ENCODE results near the gene RND2.
"Not testable (repeated sequence)": the region's sequence is repeated elsewhere in the genome, so short reads cannot be mapped to it uniquely, and the experiment has no call there.

Gene RND2

GRCh38 chr17:43044024-43044423, 19.0 kb downstream of the RND2 start:
- no peak overlapping the region for H3K27ac ChIP-seq
- TF ChIP-seq CTCF (conservative IDR thresholded peaks at IDR 0.05) (no peak), ZFX (IDR thresholded peaks at IDR 0.05) (no peak)

GRCh38 chr17:43051969-43052368, 26.9 kb downstream of the RND2 start:
- H3K27ac ChIP-seq: no peak overlapping the region
- no peak for TF ChIP-seq ZFX (IDR thresholded peaks at IDR 0.05)
- TF ChIP-seq CTCF (conservative IDR thresholded peaks at IDR 0.05): no peak

GRCh38 chr17:43053008-43053407, 28.0 kb downstream of the RND2 start:
- not testable (repeated sequence) for H3K27ac ChIP-seq

GRCh38 chr17:43056051-43056450, 31.0 kb downstream of the RND2 start:
- no peak overlapping the region for H3K27ac ChIP-seq
- TF ChIP-seq ZFX (IDR thresholded peaks at IDR 0.05) (no peak), CTCF (conservative IDR thresholded peaks at IDR 0.05) (no peak)

- H3K27ac ChIP-seq: no peak overlapping the region
- TF ChIP-seq CTCF (conservative IDR thresholded peaks at IDR 0.05) (no peak), ZFX (IDR thresholded peaks at IDR 0.05) (no peak)
Observed at GRCh38 chr17:43062984-43063638, 38.1 kb downstream of the RND2 start.

- TF ChIP-seq ZFX (IDR thresholded peaks at IDR 0.05) (no peak), CTCF (conservative IDR thresholded peaks at IDR 0.05) (no peak)
- no peak overlapping the region for H3K27ac ChIP-seq
Observed at GRCh38 chr17:43068570-43069367, 43.7 kb downstream of the RND2 start.

- TF ChIP-seq CTCF (conservative IDR thresholded peaks at IDR 0.05): no peak
- no peak for TF ChIP-seq ZFX (IDR thresholded peaks at IDR 0.05)
- no peak overlapping the region for H3K27ac ChIP-seq
Observed at GRCh38 chr17:43069368-43069898, 44.4 kb downstream of the RND2 start.
